Measurements from ENCODE around the gene LPP.

LPP gene

GRCh38 chr3:188272481-188273372, 118.8 kb downstream of the LPP start:
- Histone ChIP-seq H3K4me2 (ENCODE audit: low read length) (no peak overlapping the region), H4K20me1 (ENCODE audit: insufficient read depth, low read length) (no peaks in the 10 kb centered on the region), H3F3A (ENCODE audit: insufficient read depth, low read length) (no peaks in the 10 kb centered on the region), H2AFZ (ENCODE audit: low read length) (no peak overlapping the region), H3K79me2 (ENCODE audit: insufficient read depth, low read length) (no peaks in the 10 kb centered on the region), H3K9me2 (ENCODE audit: low read depth, low read length) (no peaks in the 10 kb centered on the region), H3K27ac (ENCODE audit: low read depth, low read length, poor library complexity, severe bottlenecking) (no peak overlapping the region), H3K9me3 (ENCODE audit: low read length) (no peaks in the 10 kb centered on the region), H3K4me1 (ENCODE audit: insufficient read depth, low read length, severe bottlenecking) (peaks cover 32% of the 10 kb centered on the region), H3K4me3 (ENCODE audit: low read depth, low read length, poor library complexity, severe bottlenecking) (no peak overlapping the region), H3K36me3 (ENCODE audit: insufficient read depth, low read length) (no peaks in the 10 kb centered on the region), H3K27me3 (ENCODE audit: insufficient read depth, low read length) (no peaks in the 10 kb centered on the region), H3K9ac (ENCODE audit: low read length) (no peak overlapping the region)
- TF ChIP-seq EZH2 (IDR thresholded peaks at IDR 0.05; ENCODE audit: borderline replicate concordance, low read length), result no peak
- TF ChIP-seq, protein P1, sequence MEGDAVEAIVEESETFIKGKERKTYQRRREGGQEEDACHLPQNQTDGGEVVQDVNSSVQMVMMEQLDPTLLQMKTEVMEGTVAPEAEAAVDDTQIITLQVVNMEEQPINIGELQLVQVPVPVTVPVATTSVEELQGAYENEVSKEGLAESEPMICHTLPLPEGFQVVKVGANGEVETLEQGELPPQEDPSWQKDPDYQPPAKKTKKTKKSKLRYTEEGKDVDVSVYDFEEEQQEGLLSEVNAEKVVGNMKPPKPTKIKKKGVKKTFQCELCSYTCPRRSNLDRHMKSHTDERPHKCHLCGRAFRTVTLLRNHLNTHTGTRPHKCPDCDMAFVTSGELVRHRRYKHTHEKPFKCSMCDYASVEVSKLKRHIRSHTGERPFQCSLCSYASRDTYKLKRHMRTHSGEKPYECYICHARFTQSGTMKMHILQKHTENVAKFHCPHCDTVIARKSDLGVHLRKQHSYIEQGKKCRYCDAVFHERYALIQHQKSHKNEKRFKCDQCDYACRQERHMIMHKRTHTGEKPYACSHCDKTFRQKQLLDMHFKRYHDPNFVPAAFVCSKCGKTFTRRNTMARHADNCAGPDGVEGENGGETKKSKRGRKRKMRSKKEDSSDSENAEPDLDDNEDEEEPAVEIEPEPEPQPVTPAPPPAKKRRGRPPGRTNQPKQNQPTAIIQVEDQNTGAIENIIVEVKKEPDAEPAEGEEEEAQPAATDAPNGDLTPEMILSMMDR (IDR thresholded peaks at IDR 0.05; ENCODE audit: low read length), result no peak

DNA sequence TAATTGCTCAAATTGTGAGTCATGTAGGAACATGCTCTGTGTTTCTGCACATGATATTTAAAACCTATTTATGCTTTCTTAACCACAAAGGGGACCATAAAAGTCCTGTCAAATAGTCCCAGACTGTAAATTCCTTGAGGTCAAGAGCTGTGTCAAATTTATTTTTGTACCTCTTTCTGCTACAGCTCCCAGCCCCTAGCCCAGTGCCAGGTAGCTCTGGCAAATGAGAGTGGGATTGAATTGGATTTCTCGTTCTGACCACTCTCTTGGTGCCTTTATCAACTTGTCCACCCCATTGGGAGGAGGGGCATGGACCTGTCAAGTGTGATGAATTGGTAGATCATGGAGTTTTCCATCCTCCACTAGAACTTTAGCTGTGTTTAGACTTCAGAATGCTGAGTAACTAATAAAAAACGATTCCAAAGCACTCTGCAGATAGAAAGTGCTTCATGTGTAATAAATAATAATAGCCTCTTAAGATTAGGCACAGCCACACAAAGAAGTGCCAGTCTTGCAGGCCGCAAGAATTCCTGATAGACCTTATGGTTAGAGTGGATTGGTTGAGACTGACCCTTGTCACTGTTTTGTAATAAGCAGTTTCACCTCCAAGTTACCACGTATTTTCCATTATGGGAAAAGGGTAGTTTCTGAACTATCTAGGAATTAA, 120.4 kb downstream of the LPP start:
- Histone ChIP-seq H3K9ac (ENCODE audit: low read length) (no peak overlapping the region), H3K9me2 (ENCODE audit: low read depth, low read length) (no peaks in the 10 kb centered on the region), H3K36me3 (ENCODE audit: insufficient read depth, low read length) (no peaks in the 10 kb centered on the region), H4K20me1 (ENCODE audit: insufficient read depth, low read length) (no peaks in the 10 kb centered on the region), H3K79me2 (ENCODE audit: insufficient read depth, low read length) (no peaks in the 10 kb centered on the region), H3F3A (ENCODE audit: insufficient read depth, low read length) (no peaks in the 10 kb centered on the region), H3K9me3 (ENCODE audit: low read length) (no peaks in the 10 kb centered on the region), H3K27ac (ENCODE audit: low read depth, low read length, poor library complexity, severe bottlenecking) (no peak overlapping the region), H3K27me3 (ENCODE audit: insufficient read depth, low read length) (no peaks in the 10 kb centered on the region), H3K4me2 (ENCODE audit: low read length) (no peak overlapping the region), H2AFZ (ENCODE audit: low read length) (no peak overlapping the region), H3K4me3 (ENCODE audit: low read depth, low read length, poor library complexity, severe bottlenecking) (no peak overlapping the region), H3K4me1 (ENCODE audit: insufficient read depth, low read length, severe bottlenecking) (peaks cover 41% of the 10 kb centered on the region)
- TF ChIP-seq EZH2 (IDR thresholded peaks at IDR 0.05; ENCODE audit: borderline replicate concordance, low read length), result no peak
- TF ChIP-seq, protein P1 (IDR thresholded peaks at IDR 0.05; ENCODE audit: low read length), result no peak

DNA sequence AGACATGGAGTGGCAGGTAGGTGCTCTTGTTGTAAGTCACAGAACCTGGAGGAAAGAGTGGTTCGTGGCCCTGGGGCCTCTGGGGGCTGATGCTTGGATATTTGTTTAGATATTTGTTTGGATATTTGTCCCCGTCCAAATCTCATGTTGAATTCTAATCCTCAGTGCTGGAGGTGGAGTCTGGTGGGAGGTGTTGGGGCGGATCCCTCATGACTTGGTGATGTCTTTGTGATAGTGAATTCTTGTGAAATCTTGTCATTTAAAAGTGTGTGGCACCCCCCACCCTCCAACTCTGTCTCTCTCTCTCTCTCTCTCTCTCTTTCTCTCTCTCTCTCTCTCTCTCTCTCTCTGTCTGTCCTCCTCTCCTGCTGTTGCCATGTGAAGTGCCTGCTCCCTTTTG, 122.4 kb downstream of the LPP start:
- no peak overlapping the region for H3K4me2 ChIP-seq (ENCODE audit: low read length)
- H3K79me2 ChIP-seq (ENCODE audit: insufficient read depth, low read length), result no peaks in the 10 kb centered on the region
- no peak overlapping the region for H3K27ac ChIP-seq (ENCODE audit: low read depth, low read length, poor library complexity, severe bottlenecking)
- no peaks in the 10 kb centered on the region for H3K9me2 ChIP-seq (ENCODE audit: low read depth, low read length)
- H3K9ac ChIP-seq (ENCODE audit: low read length), result no peak overlapping the region
- no peak overlapping the region for H3K4me3 ChIP-seq (ENCODE audit: low read depth, low read length, poor library complexity, severe bottlenecking)
- no peak for TF ChIP-seq EZH2 (IDR thresholded peaks at IDR 0.05; ENCODE audit: borderline replicate concordance, low read length)
- TF ChIP-seq, protein P1 (IDR thresholded peaks at IDR 0.05; ENCODE audit: low read length), result no peak
- no peaks in the 10 kb centered on the region for H3F3A ChIP-seq (ENCODE audit: insufficient read depth, low read length)
- no peak overlapping the region for H2AFZ ChIP-seq (ENCODE audit: low read length)
- peaks cover 39% of the 10 kb centered on the region for H3K4me1 ChIP-seq (ENCODE audit: insufficient read depth, low read length, severe bottlenecking)
- no peaks in the 10 kb centered on the region for H3K36me3 ChIP-seq (ENCODE audit: insufficient read depth, low read length)
- no peaks in the 10 kb centered on the region for H4K20me1 ChIP-seq (ENCODE audit: insufficient read depth, low read length)
- H3K9me3 ChIP-seq (ENCODE audit: low read length), result no peaks in the 10 kb centered on the region
- H3K27me3 ChIP-seq (ENCODE audit: insufficient read depth, low read length), result no peaks in the 10 kb centered on the region
